Stimulated activated CD8-positive, alpha-beta memory T cell treated with anti-CD3 and anti-CD28 coated beads, Interleukin-12 subunit alpha, Interleukin-12 subunit beta, amount 100 ng/mL, for 24 hours (primary cell): ENCODE results near the gene NEUROD2.

Experiments used
- DNase-seq: peaks from one replicate; pipeline ENCODE4 v3.0.0-alpha.2; 2020; ENCODE audit errors: extremely low read depth

The NEUROD2 gene

DNA sequence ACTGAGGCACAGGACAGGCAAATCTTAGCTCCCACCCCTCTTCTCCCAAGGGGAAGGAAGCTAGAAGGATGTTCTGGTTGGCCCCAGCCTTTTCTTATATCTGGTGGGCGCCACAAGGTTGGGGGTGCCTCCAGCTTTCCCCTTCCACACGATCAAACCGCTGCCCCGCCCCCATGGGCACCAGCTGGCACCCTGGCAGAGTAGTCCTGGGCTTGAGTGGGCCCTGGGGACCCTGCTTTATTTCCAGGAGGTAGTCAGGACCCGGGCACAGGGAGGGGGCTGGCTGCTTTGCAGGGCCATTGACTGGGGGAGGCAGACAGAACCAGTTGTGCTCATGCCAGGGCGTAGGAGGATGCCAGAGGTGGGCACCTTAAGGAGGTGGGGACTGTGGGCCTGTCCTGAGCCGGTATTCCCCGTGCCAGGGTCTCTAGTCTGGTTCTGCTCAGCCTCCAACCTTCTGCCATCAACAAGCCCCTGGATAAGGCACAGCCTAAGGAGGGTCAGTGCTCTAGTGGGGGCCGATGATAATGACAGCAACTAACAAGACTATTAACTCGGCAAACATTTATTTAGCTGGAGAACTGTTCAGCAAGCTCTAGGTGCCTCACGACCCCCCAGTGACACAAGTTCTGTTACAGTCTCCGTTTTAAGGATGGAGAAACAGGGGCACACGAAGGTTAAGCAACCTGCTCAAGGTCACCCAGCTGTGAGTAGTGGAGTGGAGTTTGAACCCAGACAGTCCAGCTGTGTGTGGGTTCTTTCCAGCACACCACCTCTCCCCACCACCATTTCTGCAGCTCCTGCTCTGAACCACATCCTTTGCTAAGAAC, 11.5 kb upstream of the NEUROD2 start:
- no peak for DNase-seq

DNA sequence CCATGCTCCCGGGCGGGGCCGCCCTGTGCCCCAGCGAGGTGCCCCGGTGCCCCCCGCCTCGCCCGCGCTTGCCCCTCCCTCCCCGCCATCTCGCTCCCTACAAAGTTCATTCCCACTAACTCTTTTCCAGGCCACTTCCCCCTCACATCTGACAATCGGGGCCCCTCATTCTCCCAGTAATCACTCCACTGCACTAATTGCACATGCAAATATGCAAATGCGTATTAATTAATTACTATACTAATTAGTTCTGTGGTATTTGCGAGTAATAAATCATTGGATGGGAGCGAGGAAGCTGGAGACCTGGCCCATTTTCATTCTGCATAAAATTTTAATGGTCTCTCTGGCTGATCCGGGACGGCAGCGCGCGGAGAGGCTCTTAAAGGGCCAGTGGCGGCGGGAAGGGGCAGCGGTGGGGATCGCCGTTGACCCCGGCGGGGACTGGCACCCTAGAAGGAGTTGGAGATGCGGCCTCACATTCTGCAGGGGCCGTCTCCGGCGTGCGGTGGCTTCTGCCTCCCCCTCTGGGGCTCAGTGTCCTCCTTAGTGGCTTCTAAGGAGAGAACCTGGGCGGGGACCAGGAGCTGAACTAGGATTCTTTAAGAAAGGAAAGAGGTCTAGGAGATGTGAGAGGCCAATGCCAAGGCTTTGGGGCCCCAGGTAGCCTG, 10.7 kb upstream of the NEUROD2 start:
- DNase-seq: no peak

- peak; percentile 25 for DNase-seq
These were observed 9.9 kb upstream of the NEUROD2 start for GRCh38 chr17:39617446-39618245.

DNA sequence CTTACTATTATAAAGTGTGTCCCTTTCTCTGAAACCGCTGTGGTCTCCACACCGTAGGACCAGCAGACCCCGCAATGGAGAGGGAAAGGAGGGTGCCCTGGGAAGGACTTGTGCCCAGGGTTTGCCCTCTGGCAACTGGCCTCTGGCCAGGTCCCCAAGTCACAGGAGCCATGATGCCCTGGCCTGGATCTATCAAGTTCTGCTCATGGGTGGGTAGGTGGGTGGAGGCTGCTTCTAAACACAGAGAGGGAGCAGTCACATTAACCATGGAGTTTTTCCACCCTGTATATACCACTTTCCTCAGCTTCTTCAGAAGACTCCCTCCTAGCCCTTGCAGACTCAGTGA, 9.4 kb upstream of the NEUROD2 start:
- no peak for DNase-seq

GRCh38 chr17:39615434-39615833, 7.7 kb upstream of the NEUROD2 start:
- no peak for DNase-seq

- DNase-seq: no peak
These were observed 6.9 kb upstream of the NEUROD2 start for GRCh38 chr17:39614545-39615157.

DNA sequence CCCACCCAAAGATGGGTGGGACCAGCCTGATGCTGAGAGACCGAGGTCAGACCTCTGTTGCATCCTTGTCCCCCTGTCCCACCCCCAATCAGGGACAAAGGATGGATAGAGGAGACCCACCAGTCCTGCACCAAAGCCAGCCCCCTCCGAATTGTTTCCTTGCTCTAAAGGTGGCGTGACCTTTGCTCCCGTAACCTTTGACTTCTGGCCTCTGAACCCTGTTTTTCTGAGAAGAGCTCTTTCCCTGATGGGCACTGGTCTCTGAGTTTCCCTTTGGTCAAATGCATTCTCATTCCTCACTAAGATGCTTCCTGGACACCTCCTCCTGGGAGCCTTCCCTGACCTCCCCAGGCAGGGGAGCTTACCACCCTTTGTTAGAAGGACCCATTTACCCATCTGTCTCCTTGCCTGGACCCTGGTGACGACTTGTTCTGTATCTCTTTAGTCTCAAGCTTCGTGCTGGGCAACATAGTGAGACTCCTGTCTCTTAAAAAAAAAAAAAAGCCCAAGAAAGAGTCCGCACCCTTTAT, 5.3 kb upstream of the NEUROD2 start:
- no peak for DNase-seq

GRCh38 chr17:39612291-39612894, 4.7 kb upstream of the NEUROD2 start:
- no peak for DNase-seq

GRCh38 chr17:39611401-39612112, 3.8 kb upstream of the NEUROD2 start:
- no peak for DNase-seq

DNA sequence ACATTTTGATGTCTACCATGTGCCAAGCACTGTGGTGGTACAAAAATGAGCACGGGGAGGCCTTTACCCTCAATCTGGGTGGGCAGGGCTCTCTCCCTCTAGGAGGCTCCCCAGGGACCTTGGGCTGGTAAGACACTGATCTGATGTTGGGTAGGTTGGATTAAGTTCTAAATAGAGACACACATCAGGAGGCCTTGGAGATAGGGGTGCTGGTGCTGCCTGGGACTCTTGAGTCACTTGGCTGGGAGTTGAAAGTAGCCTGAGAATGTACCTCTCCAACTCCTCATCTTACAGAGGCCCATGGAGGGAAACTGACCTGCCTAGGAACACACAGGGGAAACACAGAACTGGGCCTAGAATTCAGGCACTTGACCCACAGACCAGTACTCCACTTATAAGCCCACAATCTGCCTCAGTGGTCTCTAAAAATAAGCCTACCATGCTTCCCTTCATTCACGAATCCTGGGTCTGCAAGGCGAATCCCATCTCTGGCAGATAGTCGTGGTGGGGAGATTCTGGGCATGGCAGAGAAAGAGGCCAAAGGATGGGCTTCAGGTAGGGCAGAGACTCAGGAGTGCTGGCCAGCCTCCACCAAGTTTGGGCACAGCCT, 1.8 kb upstream of the NEUROD2 start:
- no peak for DNase-seq

DNA sequence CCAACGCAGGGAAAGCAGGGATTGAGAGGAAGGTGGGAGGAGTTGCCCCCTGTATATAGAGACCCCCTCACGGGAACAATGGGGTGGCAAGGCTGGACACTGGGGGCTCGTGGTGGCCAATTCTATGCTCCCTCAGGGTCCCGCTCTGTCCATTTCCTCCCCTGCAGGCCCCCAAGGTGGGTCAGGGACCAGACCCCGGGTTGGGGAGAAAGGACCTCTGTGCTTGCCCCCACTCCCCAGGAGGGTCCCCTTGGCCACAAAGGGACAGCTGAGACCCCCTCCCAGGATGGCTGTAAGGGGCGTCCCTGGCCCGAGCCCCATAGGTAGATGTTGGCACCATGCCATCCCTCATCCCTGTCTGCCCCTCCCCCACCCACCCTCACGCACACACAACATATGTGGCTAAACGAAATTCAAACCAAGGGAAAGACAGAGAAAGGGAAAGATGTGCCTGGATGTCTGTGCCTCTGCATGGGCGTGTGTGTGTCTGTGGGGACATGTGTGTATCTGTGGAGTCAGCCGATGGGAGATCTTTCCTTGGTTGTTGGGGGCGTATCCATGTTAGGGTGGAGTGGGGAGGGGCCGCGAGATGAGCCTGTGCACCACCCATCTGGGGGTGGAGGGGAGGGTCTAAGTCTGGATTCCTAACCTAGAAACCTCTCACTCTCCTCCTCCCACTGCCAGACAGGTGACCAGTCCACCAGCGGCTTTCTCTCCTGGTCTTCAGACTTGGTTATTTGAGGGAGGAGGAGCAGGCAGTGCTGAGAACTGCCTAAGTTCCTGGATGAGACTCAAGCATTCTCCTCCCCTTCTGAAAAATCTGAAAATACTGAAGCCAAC, 642 bp upstream of the NEUROD2 start:
- DNase-seq: no peak

- DNase-seq: no peak
These were observed 466 bp downstream of the NEUROD2 start for GRCh38 chr17:39607057-39607850.

DNA sequence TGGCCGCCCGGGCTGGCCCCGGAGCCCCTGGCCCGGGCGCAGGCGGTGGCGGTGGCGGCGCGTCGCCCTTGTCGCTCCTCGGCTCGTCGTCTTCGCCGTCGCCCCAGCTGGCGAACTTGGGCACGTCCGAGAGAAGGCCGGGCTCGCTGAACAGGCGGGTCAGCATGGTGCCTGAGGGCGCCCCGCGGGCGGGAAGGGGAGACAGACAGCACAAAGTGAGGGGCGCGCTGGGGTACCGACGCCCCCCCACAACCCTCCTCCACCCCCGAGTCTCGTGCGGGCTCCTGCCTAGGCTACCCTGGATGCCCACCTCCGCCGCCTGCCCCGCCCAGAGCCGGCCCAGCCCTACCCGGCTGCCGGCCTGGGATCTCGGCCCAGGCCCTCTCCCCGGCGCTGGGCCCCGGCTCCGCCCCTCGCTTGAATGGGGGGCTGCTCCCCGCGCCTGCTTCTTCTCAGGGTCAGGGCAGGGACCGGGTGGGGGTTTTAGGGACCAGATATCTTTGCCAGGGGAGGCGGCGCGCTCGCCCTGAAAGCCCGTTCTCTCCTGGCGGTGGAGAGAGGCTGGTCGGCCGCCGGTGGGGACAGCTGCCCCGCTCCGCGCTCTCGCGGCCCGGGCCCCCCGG, 1.2 kb downstream of the NEUROD2 start:
- no peak for DNase-seq

DNA sequence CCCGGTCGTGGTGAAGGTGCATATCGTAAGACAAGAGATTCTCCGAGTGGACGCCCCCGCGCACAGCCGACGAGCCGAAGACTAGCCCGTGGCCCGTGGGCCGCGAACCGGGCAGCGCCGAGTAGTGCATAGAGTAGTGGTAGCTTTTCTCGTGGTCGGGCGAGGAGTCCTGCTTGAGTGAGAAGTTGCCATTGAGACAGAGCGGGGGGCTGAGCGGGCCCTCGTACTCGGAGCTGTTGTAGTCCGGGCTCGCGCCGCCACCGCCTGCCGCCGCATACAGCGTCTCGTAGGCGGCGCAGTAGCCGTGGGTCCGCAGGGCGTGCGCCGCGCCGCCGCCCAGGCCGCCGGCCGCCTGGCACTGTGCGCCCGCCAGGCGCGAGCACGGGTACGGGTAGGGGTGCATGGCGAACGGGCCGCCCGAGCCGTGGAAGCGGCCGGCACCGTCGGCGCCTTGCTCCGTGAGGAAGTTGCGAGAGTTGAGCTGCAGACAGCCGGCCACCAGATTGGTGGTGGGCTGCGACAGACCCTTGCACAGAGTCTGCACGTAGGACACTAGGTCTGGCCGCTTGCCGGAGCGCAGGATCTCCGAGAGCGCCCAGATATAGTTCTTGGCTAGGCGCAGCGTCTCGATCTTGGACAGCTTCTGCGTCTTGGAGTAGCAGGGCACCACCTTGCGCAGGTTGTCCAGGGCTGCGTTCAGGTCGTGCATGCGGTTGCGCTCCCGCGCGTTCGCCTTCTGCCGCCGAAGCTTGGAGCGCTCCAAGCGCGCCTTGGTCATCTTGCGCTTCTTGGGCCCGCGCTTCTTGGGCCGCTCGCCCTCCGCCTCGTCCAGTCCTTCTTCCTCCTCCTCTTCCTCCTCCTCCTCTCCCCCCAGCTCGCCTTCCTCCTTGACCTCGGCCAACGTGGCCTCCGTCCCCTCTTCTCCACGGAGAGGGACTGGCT, 2.0 kb downstream of the NEUROD2 start:
- DNase-seq: no peak

DNA sequence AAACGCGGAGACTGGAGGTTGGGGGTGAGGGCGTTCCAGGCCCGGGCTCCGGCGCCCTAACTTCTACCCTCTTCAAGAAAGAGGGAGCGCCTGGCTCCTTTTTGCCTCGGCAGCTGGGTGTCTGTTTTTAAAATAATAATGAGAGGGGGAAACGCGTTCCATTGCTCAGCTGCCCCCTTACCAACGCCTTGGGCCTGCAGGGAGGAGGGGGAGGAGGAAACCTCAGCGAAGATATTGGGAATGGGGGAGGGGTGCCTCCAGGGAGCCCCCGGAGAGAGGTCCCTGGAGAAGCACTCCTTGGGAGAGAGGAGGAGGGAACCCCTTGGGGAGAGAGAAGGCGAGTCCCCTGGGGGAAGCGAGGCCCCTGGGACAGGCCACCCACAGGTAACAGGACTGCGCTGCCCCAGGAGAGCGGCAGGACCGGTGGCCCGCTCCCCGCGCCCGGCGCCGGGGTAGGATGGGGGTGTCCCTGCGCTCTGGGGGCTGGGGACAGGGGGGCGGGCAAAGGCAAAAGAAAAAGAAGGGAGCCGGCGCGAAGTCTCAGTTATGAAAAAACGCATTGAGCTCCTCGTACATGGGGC, 2.7 kb downstream of the NEUROD2 start:
- DNase-seq: no peak

GRCh38 chr17:39603304-39604016, 4.3 kb downstream of the NEUROD2 start:
- DNase-seq: no peak
